Esophagus squamous epithelium (tissue), 5 donors: ENCODE results near the gene SEMA7A. TPM values are rescaled to one million over a fixed set of nuclear protein-coding genes. Genes with fewer than 3 reads are reported as not detected.
A peak's percentile ranks its signal among the peaks of the same experiment; 100 is the strongest.

ENCODE experiments used
- DNase-seq: peaks from one replicate; lab custom pipeline; 2025; lab: John Stamatoyannopoulos, UW
- H3K27ac ChIP-seq, 4 donors: fragments of 200-600 bp; sonication (generic); one replicate each; pipeline ENCODE4 v1.5.1; 2016 to 2019; ENCODE audit warnings: mild to moderate bottlenecking in 1 of 4
- H3K27me3 ChIP-seq, 4 donors: fragments of 200-600 bp; sonication (generic); 1 replicate in 3 of 4; 2 replicates in 1 of 4; pipeline versions ENCODE4 v1.5.1 to v1.6.0; 2017 to 2021; ENCODE audit warnings: antibody characterized with exemption in 1 of 4
- H3K36me3 ChIP-seq, 3 donors: fragments of 200-600 bp; sonication (generic); one replicate each; pipeline ENCODE4 v1.5.1; 2016 to 2019
- H3K4me1 ChIP-seq, 3 donors: fragments of 200-600 bp; sonication (generic); one replicate each; pipeline ENCODE4 v1.5.1; 2017 to 2019
- H3K4me3 ChIP-seq, 4 donors: fragments of 200-600 bp; sonication (generic); 1 replicate in 3 of 4; 2 replicates in 1 of 4; pipeline ENCODE4 v1.5.1; 2016 to 2019; ENCODE audit warnings: mild to moderate bottlenecking in 2 of 4, moderate library complexity in 1 of 4
- H3K9me3 ChIP-seq, 3 donors: fragments of 200-600 bp; sonication (generic); one replicate each; pipeline ENCODE4 v1.5.1; 2016 to 2019
- POLR2A ChIP-seq, 4 donors: fragments of 450-650 bp; IDR thresholded peaks; one replicate each; pipeline ENCODE4 v1.6.1; 2017; ENCODE audit warnings: antibody characterized with exemption in 4 of 4, mild to moderate bottlenecking in 4 of 4, moderate library complexity in 3 of 4
- WGBS, 2 donors: methylation state at CpG; one replicate each; pipeline ENCODE4 v1.1.5; 2018; 5-methylcytosine and 5-hydroxymethylcytosine counted together
- intact Hi-C: fragments of 100-400 bp; cut with DNase I; formaldehyde crosslinking; loops from one replicate; pipeline ENCODE4 v1.15.0; 2022
- total RNA-seq, 4 donors: library from RNA; depleted of rRNA; stranded (reverse); fragments of >200 nt; gene quantifications; one replicate each; pipeline ENCODE4 v1.1.0, GENCODE V29; 2016
- TF ChIP-seq, protein P1 (sequence below), 6 experiments: fragments of 450-650 bp in 4 of 6; fragments of 200-600 bp in 2 of 6; sonication (generic) in 2 of 6; IDR thresholded peaks; one replicate each; pipeline ENCODE4 v1.5.1; 2016 to 2019; ENCODE audit warnings: antibody characterized with exemption in 6 of 6, mild to moderate bottlenecking in 4 of 6, moderate library complexity in 4 of 6
- donor health status: DM: yes; HTN: yes; CAD: no.

Gene SEMA7A
- total RNA-seq, 4 donors from 2014 or later = 1.2 to 7.5 (median 2.9) TPM

DNA sequence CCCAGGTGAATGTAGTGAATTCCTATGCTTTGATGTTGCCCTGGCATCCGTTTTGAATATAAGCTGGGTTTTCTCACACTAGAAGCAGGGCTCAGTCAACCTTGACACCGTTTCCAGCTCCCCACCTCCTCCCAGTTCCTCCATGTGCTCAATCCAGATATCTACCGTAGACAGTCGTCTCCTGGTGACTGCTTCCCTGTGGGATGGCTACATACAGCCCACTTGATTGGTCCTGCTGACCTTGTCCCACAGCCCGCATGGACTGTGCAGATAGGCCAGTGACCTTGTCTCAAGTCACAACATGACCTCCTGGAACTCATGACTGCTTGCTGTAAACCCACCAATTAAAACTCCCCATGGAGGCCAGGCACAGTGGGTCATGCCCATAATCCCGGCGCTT is 8.1 kb downstream of the SEMA7A start:
- no peak for DNase-seq
- H3K27ac ChIP-seq = no peak overlapping the region
- no peaks in the 10 kb centered on the region for H3K36me3 ChIP-seq
- H3K4me3 ChIP-seq = no peak overlapping the region
- intact Hi-C loops = no loop called here
- whole genome bisulfite sequencing, 2 donors = 64 to 84% methylated on average over 4 to 6 of the region's 7 CpGs
- H3K27me3 ChIP-seq = peaks cover 0 to 23% (median 0%) of the 10 kb centered on the region in 4 donors
- TF ChIP-seq, protein P1, sequence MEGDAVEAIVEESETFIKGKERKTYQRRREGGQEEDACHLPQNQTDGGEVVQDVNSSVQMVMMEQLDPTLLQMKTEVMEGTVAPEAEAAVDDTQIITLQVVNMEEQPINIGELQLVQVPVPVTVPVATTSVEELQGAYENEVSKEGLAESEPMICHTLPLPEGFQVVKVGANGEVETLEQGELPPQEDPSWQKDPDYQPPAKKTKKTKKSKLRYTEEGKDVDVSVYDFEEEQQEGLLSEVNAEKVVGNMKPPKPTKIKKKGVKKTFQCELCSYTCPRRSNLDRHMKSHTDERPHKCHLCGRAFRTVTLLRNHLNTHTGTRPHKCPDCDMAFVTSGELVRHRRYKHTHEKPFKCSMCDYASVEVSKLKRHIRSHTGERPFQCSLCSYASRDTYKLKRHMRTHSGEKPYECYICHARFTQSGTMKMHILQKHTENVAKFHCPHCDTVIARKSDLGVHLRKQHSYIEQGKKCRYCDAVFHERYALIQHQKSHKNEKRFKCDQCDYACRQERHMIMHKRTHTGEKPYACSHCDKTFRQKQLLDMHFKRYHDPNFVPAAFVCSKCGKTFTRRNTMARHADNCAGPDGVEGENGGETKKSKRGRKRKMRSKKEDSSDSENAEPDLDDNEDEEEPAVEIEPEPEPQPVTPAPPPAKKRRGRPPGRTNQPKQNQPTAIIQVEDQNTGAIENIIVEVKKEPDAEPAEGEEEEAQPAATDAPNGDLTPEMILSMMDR (IDR thresholded peaks at IDR 0.05) = no peak
- TF ChIP-seq POLR2A (IDR thresholded peaks at IDR 0.05) = no peak
- no peaks in the 10 kb centered on the region for H3K9me3 ChIP-seq
- H3K4me1 ChIP-seq = peaks cover 0 to 27% (median 0%) of the 10 kb centered on the region in 3 donors

DNA sequence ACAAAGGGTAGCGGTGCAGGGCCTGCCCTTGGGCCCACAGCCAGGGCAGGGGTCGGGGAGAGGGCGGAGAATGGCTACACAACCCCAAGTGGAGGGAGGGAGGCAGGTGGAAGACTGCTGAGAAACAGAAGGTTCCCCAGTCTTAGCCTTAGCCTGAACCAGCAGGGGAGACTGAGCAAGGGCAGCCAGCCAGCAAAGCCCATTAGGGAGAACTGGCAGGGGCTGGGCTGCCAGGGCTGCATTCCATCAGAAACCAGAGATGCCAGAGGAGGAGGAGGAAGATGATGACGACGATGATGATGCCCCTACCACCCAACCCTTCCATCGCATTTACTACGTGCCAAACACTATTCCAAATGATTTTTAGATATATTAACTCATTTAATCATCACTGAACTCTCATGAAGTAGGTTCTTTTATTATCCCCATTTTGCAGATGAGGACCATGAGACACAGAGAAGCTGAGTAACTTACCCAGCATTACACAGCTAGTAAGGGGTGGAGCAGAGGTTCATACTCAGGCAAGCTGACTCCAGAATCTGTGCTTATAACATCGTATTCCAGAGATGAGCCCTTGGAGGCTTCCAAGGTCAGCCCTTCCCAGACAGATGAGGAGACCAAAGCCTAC is 8.7 kb downstream of the SEMA7A start:
- Histone ChIP-seq H3K4me1 (peaks cover 0 to 33% (median 0%) of the 10 kb centered on the region in 3 donors), H3K9me3 (no peaks in the 10 kb centered on the region), H3K36me3 (no peaks in the 10 kb centered on the region), H3K4me3 (no peak overlapping the region), H3K27ac (no peak overlapping the region), H3K27me3 (peaks cover 0 to 17% (median 0%) of the 10 kb centered on the region in 4 donors)
- TF ChIP-seq, protein P1 (IDR thresholded peaks at IDR 0.05) = no peak
- TF ChIP-seq POLR2A (IDR thresholded peaks at IDR 0.05) = no peak
- intact Hi-C loops = no loop called here
- WGBS, 2 donors = 86 to 92% methylated on average over 8 of the region's 8 CpGs
- no peak for DNase-seq

DNA sequence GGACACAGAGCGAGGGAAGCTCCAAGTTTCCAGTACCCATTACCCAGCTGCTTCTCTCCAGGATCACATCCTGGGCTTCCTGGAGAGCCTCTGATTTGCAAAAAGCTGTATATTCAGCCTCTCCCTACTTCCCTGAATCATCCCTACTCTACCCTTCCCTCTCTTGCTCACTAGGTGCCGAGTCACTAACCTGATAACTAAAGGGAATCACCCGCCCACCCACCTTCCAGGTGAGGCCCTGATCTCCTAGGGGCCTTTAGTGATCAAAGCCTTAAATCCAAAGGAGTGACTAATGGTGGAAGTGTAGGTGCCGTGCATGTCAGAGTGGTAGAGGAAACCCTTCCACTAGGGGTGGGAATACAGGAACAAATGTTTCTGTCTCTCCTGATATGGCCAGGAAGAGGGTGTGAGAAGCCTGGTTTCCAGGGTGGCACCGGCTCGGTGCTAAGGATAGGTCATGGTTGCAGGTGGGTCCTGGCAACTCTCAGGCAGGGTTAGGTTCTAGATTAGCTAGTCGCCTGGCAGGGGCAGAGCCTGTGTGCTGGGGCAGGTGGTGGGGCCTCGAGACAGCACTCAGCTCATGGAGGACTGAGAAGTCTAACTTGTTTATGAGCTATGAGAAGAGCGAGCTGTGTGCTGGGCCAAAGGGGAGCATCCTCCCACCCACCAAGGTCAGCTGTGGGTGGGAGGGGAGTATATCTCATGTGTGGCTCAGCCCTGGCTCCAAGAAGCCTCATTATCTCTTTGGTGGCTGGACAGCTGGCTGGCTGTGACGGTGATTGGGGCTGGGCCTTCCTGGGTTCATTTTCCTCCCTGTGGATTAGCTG is 10.1 kb downstream of the SEMA7A start:
- no peaks in the 10 kb centered on the region for H3K9me3 ChIP-seq
- H3K36me3 ChIP-seq = no peaks in the 10 kb centered on the region
- H3K4me3 ChIP-seq = no peak overlapping the region
- no peak overlapping the region for H3K27ac ChIP-seq
- intact Hi-C loops = no loop called here
- peaks cover 0 to 3% (median 0%) of the 10 kb centered on the region in 4 donors for H3K27me3 ChIP-seq
- no peak for DNase-seq
- 54 to 72% methylated on average over 9 to 10 of the region's 10 CpGs for WGBS, 2 donors
- H3K4me1 ChIP-seq = peaks cover 0 to 22% (median 0%) of the 10 kb centered on the region in 3 donors
- TF ChIP-seq, protein P1 (IDR thresholded peaks at IDR 0.05) = no peak
- no peak for TF ChIP-seq POLR2A (IDR thresholded peaks at IDR 0.05)

DNA sequence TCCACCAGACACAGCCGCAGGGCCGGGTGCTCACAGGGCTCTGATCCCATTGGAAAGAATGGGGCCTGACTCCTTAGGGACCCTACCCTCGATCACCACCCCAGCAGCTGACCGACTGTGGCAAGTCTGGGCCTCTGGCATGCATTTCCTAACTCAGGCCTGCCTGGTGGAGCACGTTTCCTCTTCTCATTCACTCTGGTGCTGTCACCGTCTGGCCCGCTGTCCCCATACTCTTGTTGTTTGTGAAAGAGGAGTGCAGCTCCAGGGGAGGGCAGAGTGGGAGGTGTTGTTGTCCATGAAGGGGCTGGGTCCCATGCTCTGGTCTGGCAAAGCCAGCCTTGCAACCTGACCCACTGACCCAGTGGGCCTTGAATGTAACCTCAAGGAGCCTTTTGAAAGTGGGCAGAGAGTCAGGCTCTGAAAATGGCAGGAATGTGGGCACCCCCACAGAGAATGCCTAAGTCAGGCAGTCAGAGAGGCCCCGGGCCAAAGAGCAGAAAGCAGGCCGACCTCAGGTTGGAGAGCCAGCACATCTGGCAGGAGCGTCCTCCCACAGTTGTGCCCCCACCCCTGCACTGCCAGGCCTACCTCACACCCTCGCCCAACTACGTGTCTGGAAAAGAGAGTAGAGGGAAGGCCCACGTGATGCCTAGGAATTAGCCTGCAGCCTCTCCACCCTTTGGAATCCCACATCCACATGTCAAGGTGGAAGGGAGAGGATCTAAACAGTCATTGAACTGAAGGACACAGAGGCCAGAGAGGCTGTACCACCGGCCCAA is 10.9 kb downstream of the SEMA7A start:
- DNase-seq = no peak
- Histone ChIP-seq H3K27me3 (no peaks in the 10 kb centered on the region), H3K4me1 (peaks cover 0 to 14% (median 0%) of the 10 kb centered on the region in 3 donors), H3K9me3 (no peaks in the 10 kb centered on the region), H3K4me3 (no peak overlapping the region), H3K36me3 (no peaks in the 10 kb centered on the region), H3K27ac (peak overlapping the region in 1 of 4 donors; percentile 17)
- intact Hi-C loops = no loop called here
- no peak for TF ChIP-seq POLR2A (IDR thresholded peaks at IDR 0.05)
- TF ChIP-seq, protein P1 (IDR thresholded peaks at IDR 0.05) = no peak
- 67 to 68% methylated on average over 5 to 12 of the region's 14 CpGs for WGBS, 2 donors
